Measurements from ENCODE around the gene SESN1. TPM values are rescaled to one million over a fixed set of nuclear protein-coding genes. Genes with fewer than 3 reads are reported as not detected.

SESN1 gene
- total RNA-seq, 1 donor from 2014 or later, result 9.1 TPM

DNA sequence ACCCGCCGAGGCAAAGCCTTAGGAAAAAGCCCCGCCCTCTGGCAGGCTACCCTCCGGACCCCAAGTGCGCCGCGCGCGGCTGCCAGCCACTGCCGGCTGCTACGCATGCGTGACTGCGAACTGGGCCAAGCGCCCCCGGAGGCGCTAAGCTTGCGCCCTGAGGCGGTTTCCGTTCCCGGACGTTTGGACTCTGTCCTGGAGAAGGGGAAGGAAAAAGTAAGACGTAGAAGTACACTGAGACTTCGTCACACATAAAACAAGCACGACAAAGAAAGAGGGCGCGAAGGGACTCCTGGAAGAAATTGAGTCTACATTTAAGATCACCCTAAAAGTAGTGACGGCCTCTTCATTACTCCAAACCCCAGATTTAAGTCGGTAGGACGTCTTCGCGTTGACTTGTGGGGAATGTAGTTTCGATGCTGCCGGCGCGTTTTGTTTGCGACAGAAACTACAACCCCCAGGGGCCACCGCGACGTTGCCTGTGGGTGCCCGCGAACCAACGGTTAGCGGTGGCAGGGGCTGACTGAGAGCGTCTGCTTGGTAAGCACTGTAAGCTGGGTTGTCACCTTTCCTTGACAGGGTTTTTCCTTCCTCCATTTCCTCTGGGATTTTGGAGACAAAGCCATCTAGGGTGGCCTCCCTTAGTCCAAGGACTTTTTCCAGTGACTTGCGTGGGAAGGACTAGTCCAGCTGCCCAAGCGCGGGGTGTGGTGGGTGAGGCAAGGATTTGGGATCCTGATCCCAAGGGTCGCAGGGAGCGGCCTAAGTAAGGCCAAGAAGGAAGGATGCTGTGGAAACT, 589 bp upstream of the SESN1 start, which contains the start of gene CEP57L1:
CEP57L1 (plus strand) TSS at position 472 of the 799 bp plus-strand sequence. CDS start 49,715 bp downstream, outside the sequence.
- Mint-ChIP-seq H3K9me3 (no peaks in the 10 kb centered on the region), H3K4me3 (peak within 1 kb of the TSS; percentile 97), H3K4me1 (peaks cover 46% of the 10 kb centered on the region), H3K27me3 (no peaks in the 10 kb centered on the region), H3K36me3 (ENCODE audit: low read depth) (peaks cover 9% of the 10 kb centered on the region), H3K27ac (peak within 1 kb of the TSS; percentile 100)
- intact Hi-C loops (cut with micrococcal nuclease), result loop anchor here (1.0 to 10.0 kb wide), 13 partner anchors 22 to 1720 kb away; partner anchors contain the start of genes AFG1L, ARMC2, CD164 and CDC40
- ChIA-PET POLR2A (interaction anchor here (0.5 to 2.5 kb wide), 25 partner anchors 10 to 1636 kb away, joined by 3 to 39 read pairs (median 4); partner anchors contain the start of genes ARMC2, CD164, MICAL1 and PDSS2), CTCF (interaction anchor here (1.0 to 2.5 kb wide), 5 partner anchors 22 to 346 kb away, joined by 3 to 14 read pairs (median 3); partner anchors contain the start of genes CD164, PPIL6 and SMPD2)
- TF ChIP-seq, protein P1, sequence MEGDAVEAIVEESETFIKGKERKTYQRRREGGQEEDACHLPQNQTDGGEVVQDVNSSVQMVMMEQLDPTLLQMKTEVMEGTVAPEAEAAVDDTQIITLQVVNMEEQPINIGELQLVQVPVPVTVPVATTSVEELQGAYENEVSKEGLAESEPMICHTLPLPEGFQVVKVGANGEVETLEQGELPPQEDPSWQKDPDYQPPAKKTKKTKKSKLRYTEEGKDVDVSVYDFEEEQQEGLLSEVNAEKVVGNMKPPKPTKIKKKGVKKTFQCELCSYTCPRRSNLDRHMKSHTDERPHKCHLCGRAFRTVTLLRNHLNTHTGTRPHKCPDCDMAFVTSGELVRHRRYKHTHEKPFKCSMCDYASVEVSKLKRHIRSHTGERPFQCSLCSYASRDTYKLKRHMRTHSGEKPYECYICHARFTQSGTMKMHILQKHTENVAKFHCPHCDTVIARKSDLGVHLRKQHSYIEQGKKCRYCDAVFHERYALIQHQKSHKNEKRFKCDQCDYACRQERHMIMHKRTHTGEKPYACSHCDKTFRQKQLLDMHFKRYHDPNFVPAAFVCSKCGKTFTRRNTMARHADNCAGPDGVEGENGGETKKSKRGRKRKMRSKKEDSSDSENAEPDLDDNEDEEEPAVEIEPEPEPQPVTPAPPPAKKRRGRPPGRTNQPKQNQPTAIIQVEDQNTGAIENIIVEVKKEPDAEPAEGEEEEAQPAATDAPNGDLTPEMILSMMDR (IDR thresholded peaks at IDR 0.05), result no peak
- DNase-seq (peak; percentile 86), ATAC-seq (ENCODE audit: low read depth) (peak; percentile 71)

DNA sequence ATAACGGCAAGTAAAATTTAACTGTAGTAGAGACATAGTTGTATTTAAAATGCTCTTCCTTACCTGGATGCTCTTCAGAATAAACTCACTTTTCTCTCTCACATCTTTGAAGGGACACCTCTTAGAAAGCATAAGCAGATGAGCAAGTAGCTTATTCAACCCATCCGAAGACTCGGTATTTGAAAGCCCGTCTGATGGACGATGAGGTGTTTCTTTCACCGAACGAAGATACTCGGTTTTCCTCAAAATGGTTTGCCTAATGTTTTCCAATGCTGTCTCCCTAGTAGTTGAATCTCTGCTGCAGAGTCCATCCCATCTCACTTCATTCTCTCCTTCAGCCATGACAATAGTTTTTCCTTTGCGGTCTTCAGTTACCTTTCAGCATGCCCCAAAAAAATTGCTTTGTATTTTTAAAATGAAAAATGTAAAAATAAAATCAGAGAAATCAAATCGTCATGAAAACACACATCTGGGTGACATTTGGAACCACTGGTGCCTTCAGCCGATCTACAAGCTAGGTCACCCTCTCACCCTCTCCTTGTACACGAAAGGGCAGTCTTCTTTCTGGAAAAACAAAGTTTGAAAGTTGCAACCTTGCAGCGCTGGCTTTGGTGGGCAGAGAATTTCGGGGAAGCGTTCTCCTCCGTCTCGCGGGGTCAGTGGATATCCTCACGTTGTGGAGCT, 772 bp downstream of the SESN1 start:
- Mint-ChIP-seq H3K36me3 (ENCODE audit: low read depth) (peaks cover 9% of the 10 kb centered on the region), H3K9me3 (no peaks in the 10 kb centered on the region), H3K4me3 (peak overlapping the region; percentile 97), H3K27ac (peak overlapping the region; percentile 83), H3K27me3 (no peaks in the 10 kb centered on the region), H3K4me1 (peaks cover 50% of the 10 kb centered on the region)
- ATAC-seq (ENCODE audit: low read depth) (no peak), DNase-seq (no peak)
- POLR2A ChIA-PET, result interaction anchor here (0.5 to 2.5 kb wide), 22 partner anchors 9 to 1634 kb away, joined by 3 to 39 read pairs (median 6); partner anchors contain the start of genes ARMC2, CD164, MICAL1 and OSTM1
- TF ChIP-seq, protein P1 (IDR thresholded peaks at IDR 0.05), result no peak
- CTCF ChIA-PET, result interaction anchor here (1.9 to 2.5 kb wide), 2 partner anchors 20 to 289 kb away, joined by 11 to 14 read pairs; partner anchors contain the start of gene CD164
- intact Hi-C loops (cut with micrococcal nuclease), result loop anchor here (1.0 to 10.0 kb wide), 5 partner anchors 85 to 1135 kb away; partner anchors contain the start of genes AFG1L, AK9, FIG4 and OSTM1

DNA sequence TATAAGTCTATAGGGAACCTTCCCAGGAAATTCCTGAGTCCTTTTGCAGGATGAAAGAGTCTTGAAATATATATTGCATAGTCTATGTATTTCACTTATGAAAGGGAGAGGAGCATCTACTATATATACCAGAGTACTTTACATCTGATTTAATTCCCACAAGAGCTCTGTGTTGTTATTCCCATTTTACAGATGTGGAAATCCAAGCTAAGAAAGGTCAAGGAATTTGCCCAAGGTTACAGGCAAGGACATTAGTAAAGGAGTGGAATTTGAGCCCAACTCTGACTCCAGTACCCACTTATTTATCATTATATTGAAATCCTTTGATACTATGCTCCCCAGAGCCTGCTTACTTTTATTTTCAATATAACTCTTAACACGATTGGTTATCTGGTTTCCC, 2.6 kb downstream of the SESN1 start:
- DNase-seq, result no peak
- Mint-ChIP-seq H3K27me3 (no peaks in the 10 kb centered on the region), H3K4me3 (peak overlapping the region; percentile 57), H3K36me3 (ENCODE audit: low read depth) (peaks cover 10% of the 10 kb centered on the region), H3K27ac (no peak overlapping the region), H3K9me3 (no peaks in the 10 kb centered on the region), H3K4me1 (peaks cover 58% of the 10 kb centered on the region)
- CTCF ChIA-PET, result interaction anchor here (1.6 kb wide), 1 partner anchor 19 kb away, joined by 5 read pairs; no protein-coding TSS in a partner anchor
- POLR2A ChIA-PET, result no interaction called here
- intact Hi-C loops (cut with micrococcal nuclease), result loop anchor here (10.0 kb wide), 2 partner anchors 797 to 1017 kb away; partner anchors contain the start of genes AFG1L and OSTM1
- TF ChIP-seq, protein P1 (IDR thresholded peaks at IDR 0.05), result no peak
- ATAC-seq (ENCODE audit: low read depth), result no peak

DNA sequence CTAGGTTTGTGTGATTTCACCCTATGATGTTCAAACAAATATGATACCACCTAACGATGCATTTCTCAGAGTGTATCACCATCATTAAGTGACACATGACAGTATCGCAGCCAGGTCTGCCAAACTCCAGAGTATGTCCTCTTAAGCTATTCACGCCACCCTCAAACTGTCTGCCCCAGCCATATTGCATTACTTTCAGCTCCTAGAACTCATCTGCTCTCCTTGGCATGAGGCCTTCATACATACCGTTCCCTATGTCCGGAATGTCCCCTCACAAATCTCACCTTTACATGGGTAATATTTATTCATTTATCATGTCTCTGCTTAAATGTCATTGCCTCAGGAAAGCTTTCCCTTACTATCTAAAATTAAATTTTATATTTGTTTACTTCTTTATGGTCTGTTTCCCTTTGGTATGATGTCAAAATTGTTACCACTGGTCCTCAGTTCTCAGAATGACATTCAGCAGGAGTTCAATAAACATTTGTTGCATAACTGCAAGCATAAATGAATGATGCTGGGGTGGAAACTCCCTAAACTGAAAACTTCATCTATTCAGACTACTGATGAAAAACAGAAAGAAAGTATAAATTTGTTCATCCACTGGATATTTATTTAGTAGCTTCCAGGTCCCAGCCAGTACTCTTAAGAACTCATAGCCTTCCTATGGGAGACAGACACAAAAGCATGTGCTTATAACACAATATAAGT, 3.2 kb downstream of the SESN1 start:
- no peak for ATAC-seq (ENCODE audit: low read depth)
- no peak overlapping the region for H3K27ac Mint-ChIP-seq
- H3K36me3 Mint-ChIP-seq (ENCODE audit: low read depth), result peaks cover 10% of the 10 kb centered on the region
- TF ChIP-seq, protein P1 (IDR thresholded peaks at IDR 0.05), result no peak
- no peaks in the 10 kb centered on the region for H3K9me3 Mint-ChIP-seq
- POLR2A ChIA-PET, result no interaction called here
- H3K27me3 Mint-ChIP-seq, result no peaks in the 10 kb centered on the region
- intact Hi-C loops (cut with micrococcal nuclease), result loop anchor here (10.0 kb wide), 2 partner anchors 797 to 1017 kb away; partner anchors contain the start of genes AFG1L and OSTM1
- CTCF ChIA-PET, result interaction anchor here (1.6 kb wide), 1 partner anchor 18 kb away, joined by 5 read pairs; no protein-coding TSS in a partner anchor
- peak overlapping the region; percentile 38 for H3K4me3 Mint-ChIP-seq
- peaks cover 55% of the 10 kb centered on the region for H3K4me1 Mint-ChIP-seq
- DNase-seq, result no peak

Measured in activated B cell treated with CpG ODN at 0.5 μM for 24 hours (primary cell).